ENCODE results near the gene GHDC. TPM values are rescaled to one million over a fixed set of nuclear protein-coding genes. Genes with fewer than 3 reads are reported as not detected.
A peak's percentile ranks its signal among the peaks of the same experiment; 100 is the strongest.
"Not testable (repeated sequence)": the region's sequence is repeated elsewhere in the genome, so short reads cannot be mapped to it uniquely, and the experiment has no call there.

The GHDC gene
- total RNA-seq, 2 experiments from 2014 or later, result 6.8 to 8.3 TPM

- Mint-ChIP-seq H3K36me3 (ENCODE audit: low read depth) (peaks cover 6% of the 10 kb centered on the region), H3K4me3 (no peak overlapping the region), H3K27me3 (no peaks in the 10 kb centered on the region), H3K27ac (no peak overlapping the region), H3K4me1 (ENCODE audit: low read depth) (peaks cover 24% of the 10 kb centered on the region), H3K9me3 (no peaks in the 10 kb centered on the region)
- TF ChIP-seq CTCF (IDR thresholded peaks at IDR 0.05), result no peak
- DNase-seq (no peak), ATAC-seq (ENCODE audit: poor library complexity) (no peak)
- CTCF ChIA-PET, result no interaction called here
- intact Hi-C loops (cut with DNase I, micrococcal nuclease), result no loop called here
- H3K27ac ChIP-seq (ENCODE audit: low read depth in 1 of 2, low read length in 2 of 2), result no peak overlapping the region
- no peak overlapping the region for H3K4me3 ChIP-seq (ENCODE audit: low read length)
- H3K27me3 ChIP-seq (ENCODE audit: control insufficient read depth in 1 of 2, insufficient read depth in 2 of 2, low read length in 2 of 2), result no peaks in the 10 kb centered on the region
- H3K9me3 ChIP-seq (ENCODE audit: control insufficient read depth in 1 of 2, insufficient read depth in 1 of 2, low read length in 2 of 2), result no peaks in the 10 kb centered on the region
- POLR2A ChIA-PET, result interaction anchor here (0.7 kb wide), 1 partner anchor 90 kb away, joined by 3 read pairs; no protein-coding TSS in a partner anchor
- H3K4me1 ChIP-seq (ENCODE audit: insufficient read depth, low read length), result peaks cover 31% of the 10 kb centered on the region
- no peaks in the 10 kb centered on the region for H3K36me3 ChIP-seq (ENCODE audit: insufficient read depth, low read length)
Observed at GRCh38 chr17:42189651-42189965, 4.7 kb downstream of the GHDC start.

- Histone ChIP-seq H3K4me1 (ENCODE audit: insufficient read depth, low read length) (peaks cover 30% of the 10 kb centered on the region), H3K9me3 (ENCODE audit: control insufficient read depth in 1 of 2, insufficient read depth in 1 of 2, low read length in 2 of 2) (no peaks in the 10 kb centered on the region), H3K4me3 (ENCODE audit: low read length) (no peak overlapping the region), H3K36me3 (ENCODE audit: insufficient read depth, low read length) (no peaks in the 10 kb centered on the region), H3K27me3 (ENCODE audit: control insufficient read depth in 1 of 2, insufficient read depth in 2 of 2, low read length in 2 of 2) (no peaks in the 10 kb centered on the region), H3K27ac (ENCODE audit: low read depth in 1 of 2, low read length in 2 of 2) (no peak overlapping the region)
- H3K4me3 Mint-ChIP-seq, result no peak overlapping the region
- ChIA-PET CTCF (no interaction called here), POLR2A (no interaction called here)
- peaks cover 3% of the 10 kb centered on the region for H3K36me3 Mint-ChIP-seq (ENCODE audit: low read depth)
- DNase-seq (peak in 1 of 14 experiments; percentile 28), ATAC-seq (ENCODE audit: poor library complexity) (no peak)
- TF ChIP-seq CTCF (IDR thresholded peaks at IDR 0.05), result no peak
- no peak overlapping the region for H3K27ac Mint-ChIP-seq
- intact Hi-C loops (cut with DNase I, micrococcal nuclease), result no loop called here
- peaks cover 22% of the 10 kb centered on the region for H3K4me1 Mint-ChIP-seq (ENCODE audit: low read depth)
- no peaks in the 10 kb centered on the region for H3K27me3 Mint-ChIP-seq
- H3K9me3 Mint-ChIP-seq, result no peaks in the 10 kb centered on the region
Observed at GRCh38 chr17:42188749-42189650, 5.3 kb downstream of the GHDC start.

GRCh38 chr17:42187833-42188232 lies 6.5 kb downstream of the GHDC start:
- no peak for ATAC-seq (ENCODE audit: poor library complexity)
- Mint-ChIP-seq H3K4me1 (ENCODE audit: low read depth) (peaks cover 21% of the 10 kb centered on the region), H3K27ac (no peak overlapping the region), H3K27me3 (peaks cover 5% of the 10 kb centered on the region), H3K36me3 (ENCODE audit: low read depth) (no peaks in the 10 kb centered on the region), H3K4me3 (peak overlapping the region; percentile 20), H3K9me3 (no peaks in the 10 kb centered on the region)
- no peak for TF ChIP-seq CTCF (IDR thresholded peaks at IDR 0.05)
- Histone ChIP-seq H3K36me3 (ENCODE audit: insufficient read depth, low read length) (no peaks in the 10 kb centered on the region), H3K27me3 (ENCODE audit: control insufficient read depth in 1 of 2, insufficient read depth in 2 of 2, low read length in 2 of 2) (no peaks in the 10 kb centered on the region), H3K27ac (ENCODE audit: low read depth in 1 of 2, low read length in 2 of 2) (no peak overlapping the region), H3K4me3 (ENCODE audit: low read length) (no peak overlapping the region), H3K4me1 (ENCODE audit: insufficient read depth, low read length) (peaks cover 30% of the 10 kb centered on the region), H3K9me3 (ENCODE audit: control insufficient read depth in 1 of 2, insufficient read depth in 1 of 2, low read length in 2 of 2) (no peaks in the 10 kb centered on the region)
- ChIA-PET POLR2A (no interaction called here), CTCF (interaction anchor here (0.6 to 0.8 kb wide), 2 partner anchors 8 to 153 kb away, joined by 3 to 4 read pairs; no protein-coding TSS in a partner anchor)
- no peak for DNase-seq
- intact Hi-C loops (cut with DNase I, micrococcal nuclease), result no loop called here

GRCh38 chr17:42186191-42186590 lies 8.1 kb downstream of the GHDC start:
- intact Hi-C loops (cut with DNase I, micrococcal nuclease); H3K27ac ChIP-seq (ENCODE audit: low read depth in 1 of 2, low read length in 2 of 2); H3K27ac Mint-ChIP-seq; POLR2A ChIA-PET; H3K36me3 ChIP-seq (ENCODE audit: insufficient read depth, low read length); H3K4me3 ChIP-seq (ENCODE audit: low read length); ATAC-seq (ENCODE audit: poor library complexity); DNase-seq; H3K27me3 ChIP-seq (ENCODE audit: control insufficient read depth in 1 of 2, insufficient read depth in 2 of 2, low read length in 2 of 2); H3K9me3 Mint-ChIP-seq; H3K9me3 ChIP-seq (ENCODE audit: control insufficient read depth in 1 of 2, insufficient read depth in 1 of 2, low read length in 2 of 2); H3K36me3 Mint-ChIP-seq (ENCODE audit: low read depth): not testable (repeated sequence)
- H3K27me3 Mint-ChIP-seq, result peaks cover 15% of the 10 kb centered on the region
- peak overlapping the region; percentile 25 for H3K4me3 Mint-ChIP-seq
- H3K4me1 ChIP-seq (ENCODE audit: insufficient read depth, low read length), result peaks cover 33% of the 10 kb centered on the region
- H3K4me1 Mint-ChIP-seq (ENCODE audit: low read depth), result peaks cover 28% of the 10 kb centered on the region
- CTCF ChIA-PET, result interaction anchor here (0.7 kb wide), 1 partner anchor 205 kb away, joined by 5 read pairs; no protein-coding TSS in a partner anchor

Data from CD4-positive, alpha-beta T cell (primary cell).